Adipose tissue (tissue), 3 donors: Measurements from ENCODE around the gene STAC. TPM values are rescaled to one million over a fixed set of nuclear protein-coding genes. Genes with fewer than 3 reads are reported as not detected.
"Not testable (repeated sequence)": the region's sequence is repeated elsewhere in the genome, so short reads cannot be mapped to it uniquely, and the experiment has no call there.

Experiments used
- H3K27ac ChIP-seq: one replicate; pipeline ENCODE4 v1.5.1; 2013; ENCODE audit warnings: low read depth, low read length
- WGBS, 3 donors: extraction: QIAGEN DNeasy Blood & Tissue Kit; methylation state at CpG; one replicate each; pipeline ENCODE4 v1.1.7; 2013; 5-methylcytosine and 5-hydroxymethylcytosine counted together
- polyA plus RNA-seq, 3 donors: library from polyadenylated mRNA; stranded (reverse); fragments of 200-250 nt; gene quantifications; one replicate each; pipeline ENCODE4 v1.2.3, GENCODE V29; 2013
- donor health status: healthy with polysubstance abuse.
- donor health status: Bipolar disorder and iron deficiency.
- donor health status: healthy.

The STAC gene
- polyA plus RNA-seq, 3 donors: 0.08 to 1.3 (median 0.34) TPM

DNA sequence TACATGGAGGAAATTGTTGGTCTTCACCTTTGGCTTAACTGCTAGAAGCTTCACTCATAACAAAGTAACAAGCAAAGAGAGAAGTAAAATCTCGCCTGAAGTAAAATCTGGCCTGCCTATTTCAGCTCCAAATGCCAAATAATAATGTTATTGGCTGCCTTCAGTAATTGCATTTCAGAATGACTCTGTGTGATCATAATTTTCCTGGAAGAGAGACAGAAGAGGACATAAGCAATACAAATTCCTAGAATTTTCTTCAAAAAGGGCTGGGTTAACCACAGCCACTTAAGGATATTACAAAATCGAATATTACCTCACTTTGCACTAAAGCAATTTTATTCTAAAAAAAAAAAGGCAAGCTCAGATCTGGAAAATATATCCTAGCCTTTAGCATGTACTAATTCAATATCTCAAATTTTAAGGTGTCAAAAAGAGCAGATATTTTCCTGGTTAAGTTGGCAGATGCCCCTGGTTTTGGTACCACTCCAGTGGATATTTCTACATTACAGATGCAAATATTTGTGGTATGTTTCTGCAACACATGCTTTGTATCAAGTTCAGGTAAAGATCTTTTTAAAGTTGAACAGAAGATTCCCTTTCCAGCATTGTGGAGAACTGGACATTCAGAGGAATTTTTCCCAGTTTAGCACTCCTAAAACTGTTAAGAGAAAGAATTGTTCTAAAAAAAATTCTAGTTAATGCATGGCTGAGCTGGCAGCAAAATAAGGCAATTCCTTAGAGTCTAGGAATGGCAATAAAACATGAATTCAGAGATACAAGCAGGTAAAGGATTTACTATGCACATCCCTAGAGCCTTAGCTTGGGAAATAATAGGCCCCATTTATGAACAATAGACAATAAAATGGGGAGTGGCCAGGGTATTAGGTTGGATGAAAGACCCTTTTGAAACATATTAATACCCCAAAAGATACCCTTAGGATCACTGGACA, 116.7 kb downstream of the STAC start:
- H3K27ac ChIP-seq: no peak overlapping the region
- whole genome bisulfite sequencing, 3 donors: 23 to 56% (median 27%) methylated on average over 2 of the region's 2 CpGs

- H3K27ac ChIP-seq: not testable (repeated sequence)
- 75 to 96% (median 96%) methylated on average over 2 of the region's 2 CpGs for WGBS, 3 donors
Observed at GRCh38 chr3:36500053-36500452, 119.7 kb downstream of the STAC start.

DNA sequence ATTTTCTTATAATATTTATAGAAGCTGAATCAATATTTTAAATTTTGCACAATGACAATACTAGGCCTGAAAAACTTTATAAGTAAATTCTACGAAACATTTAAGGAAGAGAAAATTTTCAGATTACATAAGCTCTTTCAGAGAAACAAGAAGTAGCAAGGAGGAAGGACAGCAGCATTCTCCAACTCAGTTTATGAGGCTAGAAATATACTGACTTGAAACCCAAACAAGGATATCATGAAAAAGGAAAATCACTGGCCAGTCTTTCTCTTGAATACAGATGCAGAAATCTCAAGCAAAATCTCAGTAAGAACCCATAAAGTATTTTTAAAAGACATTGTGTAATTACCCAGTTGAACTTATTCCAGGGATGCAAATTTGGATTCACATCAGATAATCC, 121.3 kb downstream of the STAC start:
- 56 to 86% (median 59%) methylated on average over 1 of the region's 1 CpG for WGBS, 3 donors
- no peak overlapping the region for H3K27ac ChIP-seq

DNA sequence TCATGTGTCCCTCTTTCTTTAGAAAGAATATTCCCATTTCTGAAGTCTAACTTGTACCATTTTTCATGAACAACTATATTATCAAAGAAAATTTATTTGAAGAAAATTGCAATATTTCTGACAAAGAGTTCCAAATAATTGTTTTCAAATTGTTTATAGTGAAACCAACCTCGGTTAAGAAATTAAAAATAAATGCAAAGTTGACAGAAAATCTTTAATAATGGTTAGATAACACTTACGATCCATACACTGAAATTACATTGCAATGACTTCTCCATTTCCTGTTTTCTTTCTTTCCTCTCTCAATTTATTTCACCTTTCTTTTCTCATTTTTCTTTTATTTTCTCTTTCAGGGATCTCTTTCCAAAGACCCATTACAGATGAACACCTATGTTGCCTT, 125.1 kb downstream of the STAC start:
- no peak overlapping the region for H3K27ac ChIP-seq
- WGBS, 3 donors: 51 to 91% (median 88%) methylated on average over 2 of the region's 2 CpGs

DNA sequence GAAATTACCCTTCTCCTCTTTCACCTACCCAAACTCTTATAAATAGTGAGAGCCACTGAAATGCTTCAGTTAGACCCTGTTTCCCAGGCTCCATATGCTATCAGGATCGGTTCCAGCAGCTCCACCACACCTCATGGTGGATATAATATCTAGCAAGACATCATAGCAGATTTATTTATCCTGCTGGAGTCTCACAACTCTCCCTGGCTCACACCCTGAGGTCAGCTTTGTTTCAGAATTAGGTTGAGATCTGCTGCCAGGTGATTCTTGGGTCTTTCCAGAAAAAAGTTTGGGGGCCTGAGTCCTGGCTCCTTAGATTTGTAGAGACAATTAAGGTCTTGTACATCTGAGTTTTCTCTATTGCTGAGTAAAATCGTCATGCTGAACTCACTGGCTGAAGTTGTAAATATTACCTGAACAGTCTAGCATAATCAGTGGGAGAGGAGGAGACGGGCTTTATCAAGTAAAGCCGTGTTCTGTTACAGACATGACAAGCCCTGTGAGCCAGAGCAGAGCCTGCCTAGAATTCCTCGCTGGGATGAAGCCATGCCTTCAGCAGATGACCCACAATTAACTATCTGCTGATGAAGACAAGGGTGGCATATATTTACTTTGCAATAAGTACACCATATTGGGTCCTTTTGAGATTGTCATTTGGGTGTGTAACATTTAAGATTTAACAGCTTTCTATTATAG, 131.6 kb downstream of the STAC start:
- 52 to 67% (median 65%) methylated on average over 5 of the region's 5 CpGs for WGBS, 3 donors

DNA sequence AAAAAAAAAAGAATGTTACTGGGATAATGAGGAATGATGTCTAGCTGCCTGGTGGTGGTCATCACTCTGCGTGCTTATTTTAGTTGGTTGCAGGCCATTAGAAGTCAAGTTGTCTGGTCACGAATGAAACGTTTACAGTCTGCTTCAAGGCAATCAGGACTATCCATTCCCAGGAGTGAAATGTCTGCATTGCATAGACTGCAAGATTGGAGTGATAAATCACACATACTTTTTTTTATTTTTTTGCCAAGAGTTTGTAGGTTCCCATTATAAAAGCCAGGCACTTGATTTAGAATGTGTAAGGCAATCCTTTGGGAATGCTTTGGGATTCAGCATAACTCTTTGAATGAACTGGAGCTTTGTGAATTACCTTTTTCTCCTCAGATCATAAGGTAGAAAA, 132.3 kb downstream of the STAC start:
- WGBS, 3 donors: 40 to 77% (median 74%) methylated on average over 3 of the region's 3 CpGs

More for the DNA sequence above, 131.6 kb downstream of the STAC start:
- no peak overlapping the region for H3K27ac ChIP-seq

GRCh38 chr3:36514171-36514570, 133.9 kb downstream of the STAC start:
- no peak overlapping the region for H3K27ac ChIP-seq
- WGBS, 3 donors: 89 to 100% (median 97%) methylated on average over 1 of the region's 1 CpG

More for the DNA sequence above, 132.3 kb downstream of the STAC start:
- no peak overlapping the region for H3K27ac ChIP-seq

DNA sequence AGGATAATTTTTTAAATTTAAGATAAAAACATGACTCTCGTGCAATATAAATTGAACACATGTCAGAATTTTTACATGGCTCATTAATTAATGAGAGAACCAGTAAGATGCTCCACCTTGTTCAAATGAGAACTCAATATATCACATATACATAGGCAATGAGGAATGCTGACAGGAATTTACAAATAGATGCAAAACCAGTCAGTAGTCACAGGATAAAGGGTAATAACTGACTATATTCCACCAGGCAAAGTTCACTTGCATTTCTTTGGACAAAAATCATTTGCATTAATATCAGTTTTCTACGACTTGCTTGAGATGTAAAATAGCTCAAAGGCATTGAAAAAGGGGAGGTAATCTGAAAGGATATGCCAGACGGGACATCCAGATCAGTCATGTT, 139.4 kb downstream of the STAC start:
- no peak overlapping the region for H3K27ac ChIP-seq
- 55 to 86% (median 81%) methylated on average over 3 of the region's 3 CpGs for WGBS, 3 donors

GRCh38 chr3:36520241-36521006, 140.1 kb downstream of the STAC start:
- WGBS, 3 donors: 58 to 77% (median 75%) methylated on average over 4 of the region's 4 CpGs
- no peak overlapping the region for H3K27ac ChIP-seq

GRCh38 chr3:36521007-36521379, 140.7 kb downstream of the STAC start:
- H3K27ac ChIP-seq: no peak overlapping the region
- 57 to 77% (median 59%) methylated on average over 2 of the region's 2 CpGs for WGBS, 3 donors

DNA sequence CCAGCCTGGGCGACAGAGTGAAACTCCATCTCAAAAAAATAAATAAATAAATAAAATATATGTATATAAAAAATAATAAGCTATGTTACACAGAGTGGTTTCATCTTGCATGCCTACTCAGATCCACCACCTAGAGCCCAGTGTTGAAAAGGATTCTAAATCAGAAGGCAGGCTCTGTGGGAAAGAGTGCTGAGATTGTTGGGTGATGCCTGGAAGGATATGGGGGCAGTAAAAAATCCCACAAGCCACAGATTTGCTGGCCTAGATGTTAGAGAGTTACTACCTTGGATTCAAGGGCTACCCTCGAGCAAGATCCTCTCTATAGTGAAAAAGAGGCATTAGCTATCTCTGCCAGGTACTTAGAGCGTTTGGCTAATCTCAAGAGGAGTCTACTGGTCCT, 144.3 kb downstream of the STAC start:
- H3K27ac ChIP-seq: no peak overlapping the region
- WGBS, 3 donors: 65 to 90% (median 89%) methylated on average over 3 of the region's 3 CpGs

- no peak overlapping the region for H3K27ac ChIP-seq
- WGBS, 3 donors: 72 to 83% (median 79%) methylated on average over 3 of the region's 3 CpGs
Observed at GRCh38 chr3:36525115-36525801, 145.0 kb downstream of the STAC start.

DNA sequence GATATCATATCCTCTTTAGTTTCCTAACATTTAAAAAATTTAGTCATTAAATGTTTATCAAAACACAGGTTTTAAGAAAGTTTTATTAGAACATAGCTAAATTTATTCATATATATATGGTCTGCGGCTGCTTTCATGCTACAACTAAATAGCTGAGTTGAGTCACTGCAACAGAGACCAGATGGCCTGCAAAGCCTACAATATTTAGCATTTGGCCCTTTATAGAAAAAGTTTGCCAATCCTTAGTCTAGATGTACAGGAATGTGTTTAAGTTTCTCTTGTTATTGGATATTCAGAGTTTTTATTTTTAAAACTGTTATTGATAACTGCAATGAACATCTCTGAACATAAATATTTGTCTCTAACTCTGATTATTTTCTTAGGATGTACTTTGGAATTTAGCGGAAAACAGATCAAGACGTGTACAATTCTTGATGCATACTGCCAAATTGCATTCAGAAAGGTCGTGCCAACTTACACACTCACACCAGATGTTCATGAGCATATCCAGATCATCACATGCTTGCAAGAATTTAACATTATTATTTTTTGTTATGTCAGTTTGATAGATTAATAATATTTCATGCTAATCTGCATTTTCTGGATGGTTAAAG, 157.9 kb downstream of the STAC start:
- 78 to 89% (median 86%) methylated on average over 4 of the region's 4 CpGs for WGBS, 3 donors
- H3K27ac ChIP-seq: no peak overlapping the region

DNA sequence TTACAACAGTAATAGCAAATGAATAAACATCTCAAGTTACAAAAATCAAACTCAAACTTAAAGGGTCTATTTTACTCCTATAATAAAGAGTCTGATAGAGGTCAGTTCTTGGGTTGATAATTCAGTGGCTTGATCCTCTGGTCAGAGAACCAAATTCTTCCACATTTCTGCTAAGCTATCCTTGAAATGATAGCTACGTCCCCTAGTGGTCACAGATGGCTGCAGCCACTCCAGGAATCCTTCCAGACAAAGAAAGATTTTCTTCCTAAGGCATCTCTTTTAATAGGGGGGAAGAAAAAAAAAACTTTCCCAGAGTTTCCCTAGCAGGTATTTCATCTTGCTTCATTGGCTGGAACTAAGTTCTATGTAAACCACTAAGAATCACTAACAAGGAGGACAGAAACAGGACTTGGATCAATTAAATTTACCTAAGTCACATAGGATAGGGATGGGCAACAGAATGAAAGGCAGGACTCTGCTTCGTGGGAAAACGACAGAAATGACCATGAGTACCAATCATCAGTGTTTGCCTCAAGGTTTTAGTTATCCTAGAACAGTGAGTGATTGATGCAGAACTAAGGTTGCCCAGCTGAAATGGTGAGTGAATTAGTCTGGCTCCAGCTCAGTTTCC, 160.7 kb downstream of the STAC start:
- no peak overlapping the region for H3K27ac ChIP-seq
- 31 to 63% (median 58%) methylated on average over 3 of the region's 3 CpGs for WGBS, 3 donors

GRCh38 chr3:36542186-36542585, 161.9 kb downstream of the STAC start:
- H3K27ac ChIP-seq: no peak overlapping the region
- WGBS, 3 donors: 18 to 52% (median 37%) methylated on average over 2 of the region's 2 CpGs

DNA sequence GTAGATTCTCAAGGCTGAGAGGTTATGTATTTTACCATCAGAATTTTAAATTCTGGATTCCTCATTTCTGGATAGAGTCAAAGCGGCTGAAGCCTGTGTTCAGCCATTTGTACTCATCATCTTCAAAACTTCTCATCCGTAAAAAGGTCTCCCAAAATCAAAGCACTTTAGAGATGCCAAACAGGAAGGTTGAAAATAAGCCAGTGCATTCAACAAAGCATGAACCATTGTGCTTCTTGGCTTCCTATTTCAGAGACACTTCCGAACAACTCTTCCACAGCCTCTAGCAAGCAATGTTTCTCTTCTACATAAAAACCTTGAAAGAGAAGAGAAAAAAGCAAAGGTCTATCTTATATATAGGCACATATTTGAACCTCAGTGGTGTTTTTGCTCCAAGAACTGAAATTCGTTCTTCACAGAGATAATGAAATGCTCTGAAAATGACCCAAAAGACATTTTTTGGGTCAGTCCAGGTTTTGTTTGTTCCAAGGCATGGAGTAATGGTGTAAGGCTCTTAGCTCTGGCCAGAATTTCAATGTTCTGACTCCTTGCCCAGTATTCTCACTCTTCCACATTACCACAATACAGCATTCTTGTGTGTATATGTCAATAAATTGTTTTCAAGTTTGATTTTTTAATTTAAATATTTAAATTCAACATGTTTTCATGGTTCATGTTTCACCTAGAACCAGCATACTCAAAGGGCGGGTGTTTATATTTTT, 163.1 kb downstream of the STAC start:
- no peak overlapping the region for H3K27ac ChIP-seq
- WGBS, 3 donors: 69 to 73% (median 72%) methylated on average over 5 of the region's 5 CpGs

DNA sequence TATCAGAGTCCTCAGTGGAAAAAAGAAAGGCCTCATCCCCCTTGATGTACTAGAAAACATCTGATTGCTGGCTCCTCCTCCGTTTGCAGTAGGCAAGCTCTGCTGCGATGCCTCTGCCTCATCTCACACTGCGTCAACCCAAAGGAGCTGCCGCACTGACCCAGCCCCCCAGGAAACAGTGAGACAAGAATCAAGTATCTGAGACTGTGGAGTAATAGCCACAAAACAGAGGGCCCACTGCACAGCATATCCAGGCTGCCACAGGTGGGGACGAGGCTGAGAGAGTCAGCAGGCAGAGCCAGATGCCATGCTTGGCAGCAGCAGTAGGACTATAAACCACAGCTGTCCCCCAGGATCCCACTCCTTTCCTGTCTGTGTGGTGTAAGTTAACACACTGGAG, 165.9 kb downstream of the STAC start:
- no peak overlapping the region for H3K27ac ChIP-seq
- 31 to 60% (median 56%) methylated on average over 5 of the region's 5 CpGs for WGBS, 3 donors
